Fibroblast of skin of left biceps (primary cell): ENCODE data around the gene CSH2.
"Not testable (repeated sequence)": the region's sequence is repeated elsewhere in the genome, so short reads cannot be mapped to it uniquely, and the experiment has no call there.

Experiments
- DNase-seq, 2 experiments: peaks; one replicate each; pipeline ENCODE4 v3.0.0-alpha.2; 2013; ENCODE audit warnings: low read depth in 2 of 2

The CSH2 gene

DNA sequence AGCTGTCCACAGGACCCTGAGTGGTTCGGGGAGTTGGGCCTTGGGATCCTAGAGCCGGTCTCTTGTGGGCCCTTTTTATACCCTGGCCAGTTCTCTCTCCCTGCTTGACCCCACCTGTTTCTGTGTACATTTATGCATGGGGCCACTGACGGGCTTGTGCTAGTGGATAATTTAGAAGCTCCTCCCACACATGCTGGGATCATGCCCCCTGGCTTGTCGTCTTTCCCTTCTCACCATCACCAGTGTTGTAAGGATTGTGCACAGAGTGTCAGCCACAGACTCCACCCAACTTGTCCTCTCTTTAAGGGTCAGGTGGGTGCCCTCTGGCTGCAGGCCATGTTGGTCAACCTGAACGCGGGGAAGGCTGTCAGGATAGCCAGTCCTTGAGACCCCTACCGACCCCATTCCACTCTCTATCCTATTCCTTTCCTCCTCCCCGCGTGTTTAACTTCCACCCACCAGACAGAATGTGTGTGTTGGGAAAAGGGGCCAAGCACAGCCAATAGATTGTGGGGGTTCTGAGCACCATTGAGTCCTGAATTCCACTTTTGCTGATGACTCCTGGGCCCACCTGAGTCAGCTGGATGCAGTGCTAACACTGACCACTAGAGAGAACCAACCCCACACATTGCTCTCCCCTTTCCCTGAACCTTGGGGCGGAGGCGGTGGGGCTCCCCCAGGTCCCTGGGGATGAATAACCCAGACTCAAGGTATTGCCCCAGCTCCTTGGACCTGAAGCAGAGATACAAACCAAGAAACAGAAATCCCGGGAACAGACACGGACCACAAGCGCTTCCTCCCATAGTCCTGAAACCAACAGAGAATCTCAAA, 23.3 kb upstream of the CSH2 start, which contains the start of gene CSH1:
Gene CSH1 (minus strand): TSS at position 51 of the 831 bp plus-strand sequence. CDS start 63 bp downstream, outside the sequence.
- DNase-seq: not testable (repeated sequence)

DNA sequence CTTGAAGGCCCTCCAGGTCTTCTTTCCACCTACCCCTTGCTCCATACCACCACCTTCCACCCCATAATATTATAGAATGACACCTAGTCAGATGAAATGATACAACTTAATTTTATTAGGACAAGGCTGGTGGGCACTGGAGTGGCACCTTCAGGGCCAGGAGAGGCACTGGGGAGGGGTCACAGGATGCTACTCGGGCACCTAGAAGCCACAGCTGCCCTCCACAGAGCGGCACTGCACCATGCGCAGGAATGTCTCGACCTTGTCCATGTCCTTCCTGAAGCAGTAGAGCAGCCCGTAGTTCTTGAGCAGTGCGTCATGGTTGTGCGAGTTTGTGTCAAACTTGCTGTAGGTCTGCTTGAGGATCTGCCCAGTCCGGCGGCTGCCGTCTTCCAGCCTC, 21.3 kb upstream of the CSH2 start:
- not testable (repeated sequence) for DNase-seq

DNA sequence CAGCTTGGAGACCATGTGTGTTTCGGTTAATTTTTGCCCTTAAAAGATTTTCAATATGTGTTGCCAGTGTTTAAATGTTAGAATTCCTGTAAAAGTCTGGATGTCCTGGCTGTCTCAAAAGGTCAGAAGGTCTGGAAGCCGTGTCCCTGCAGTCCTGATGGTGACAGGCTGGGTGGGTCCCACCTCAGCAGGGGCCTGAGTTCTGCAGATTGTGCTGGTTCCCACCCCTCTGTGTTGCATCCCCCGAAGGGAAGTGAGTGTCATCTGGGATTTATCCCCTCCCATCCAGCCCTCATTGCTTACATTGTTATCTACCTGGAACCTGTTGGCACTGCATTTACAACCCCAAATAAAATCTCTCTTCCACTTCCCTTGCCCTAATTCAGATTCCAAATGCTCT, 20.5 kb upstream of the CSH2 start:
- not testable (repeated sequence) for DNase-seq

DNA sequence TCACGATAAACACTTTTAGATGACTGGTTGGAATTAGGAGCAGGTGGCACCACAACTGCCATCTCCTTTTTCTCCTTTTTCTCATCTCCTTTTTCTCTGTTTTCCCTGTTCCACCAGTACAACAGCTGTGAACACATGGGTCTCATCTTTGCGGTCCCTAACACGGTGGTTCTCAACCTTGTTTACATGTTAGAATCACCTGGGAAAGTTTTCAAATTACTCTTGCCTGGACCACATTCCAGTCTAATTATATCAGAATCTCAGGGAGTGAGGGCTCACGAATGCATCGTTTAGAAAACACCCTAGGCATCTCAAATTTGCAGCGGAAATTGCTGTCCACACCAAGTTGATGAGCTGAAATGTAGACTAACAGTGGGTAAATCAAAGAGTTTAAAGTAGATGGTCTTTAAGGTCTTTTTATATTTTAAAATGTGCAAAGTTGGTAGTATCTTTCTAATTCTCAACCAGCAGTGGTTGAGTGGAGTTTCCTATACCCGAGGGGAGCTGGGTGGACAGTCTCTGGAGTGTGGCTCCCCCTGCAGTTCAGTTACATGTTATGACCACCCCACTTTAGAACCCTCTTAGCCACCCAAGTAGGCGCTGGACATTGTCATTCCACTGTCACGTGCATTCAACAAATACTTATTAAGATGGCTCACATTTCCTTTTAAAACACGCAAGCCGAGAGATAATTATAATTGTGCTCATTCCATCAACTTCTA, 19.0 kb upstream of the CSH2 start:
- not testable (repeated sequence) for DNase-seq

DNA sequence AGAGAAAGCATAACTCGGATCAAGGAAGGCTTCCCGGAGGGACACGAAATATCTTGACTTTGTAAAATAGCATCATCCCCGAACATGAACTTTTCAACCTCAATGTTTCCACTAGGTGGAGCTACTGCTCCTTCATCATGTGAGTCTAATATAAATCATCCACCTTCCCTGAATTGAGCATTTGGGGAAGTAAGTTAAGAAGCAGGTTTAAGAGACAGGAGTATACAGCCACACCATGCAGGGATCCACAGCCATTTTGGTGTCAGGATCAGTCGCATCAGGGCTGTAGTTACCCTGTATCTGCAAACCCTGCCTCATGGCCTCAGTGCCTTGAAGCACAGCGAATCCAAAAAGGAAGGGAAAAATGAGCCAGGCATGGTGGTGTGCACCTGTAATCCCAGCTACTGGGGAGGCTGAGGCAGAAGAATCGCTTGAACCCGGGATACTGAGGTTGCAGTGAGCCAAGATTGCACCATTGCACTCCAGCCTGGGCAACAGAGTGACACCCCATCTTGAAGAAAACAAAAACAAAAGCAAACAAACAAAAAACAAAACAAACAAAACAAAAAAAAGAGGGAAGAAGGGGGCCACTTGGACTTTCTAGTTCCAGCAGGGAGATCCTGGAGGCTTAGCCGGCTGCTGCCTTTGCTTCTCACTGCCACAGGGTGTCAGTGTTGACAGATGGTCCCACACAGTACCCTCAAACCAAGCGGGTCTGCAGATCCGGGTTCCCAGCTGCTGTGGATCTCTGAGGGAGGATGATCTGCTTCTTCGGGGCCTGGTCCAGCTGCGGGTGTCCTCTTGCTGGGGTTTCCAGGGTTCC, 15.8 kb upstream of the CSH2 start:
- not testable (repeated sequence) for DNase-seq

DNA sequence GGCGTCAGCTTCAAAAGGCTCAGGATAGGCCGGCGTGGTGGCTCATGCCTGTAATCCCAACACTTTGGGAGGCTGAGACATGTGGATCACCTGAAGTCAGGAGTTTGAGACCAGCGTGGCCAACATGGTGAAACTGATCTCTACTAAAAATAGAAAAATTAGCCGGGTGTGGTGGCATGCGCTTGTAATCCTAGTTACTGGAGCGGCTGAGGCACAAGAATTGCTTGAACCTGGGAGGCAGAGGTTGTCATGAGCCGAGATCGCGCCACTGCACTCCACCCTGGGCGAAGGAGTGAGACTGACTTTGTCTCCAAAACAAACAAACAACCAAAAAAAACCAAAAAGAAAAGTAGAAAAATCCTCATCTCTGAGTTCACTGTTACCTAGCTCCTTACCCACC, 11.6 kb upstream of the CSH2 start:
- not testable (repeated sequence) for DNase-seq

DNA sequence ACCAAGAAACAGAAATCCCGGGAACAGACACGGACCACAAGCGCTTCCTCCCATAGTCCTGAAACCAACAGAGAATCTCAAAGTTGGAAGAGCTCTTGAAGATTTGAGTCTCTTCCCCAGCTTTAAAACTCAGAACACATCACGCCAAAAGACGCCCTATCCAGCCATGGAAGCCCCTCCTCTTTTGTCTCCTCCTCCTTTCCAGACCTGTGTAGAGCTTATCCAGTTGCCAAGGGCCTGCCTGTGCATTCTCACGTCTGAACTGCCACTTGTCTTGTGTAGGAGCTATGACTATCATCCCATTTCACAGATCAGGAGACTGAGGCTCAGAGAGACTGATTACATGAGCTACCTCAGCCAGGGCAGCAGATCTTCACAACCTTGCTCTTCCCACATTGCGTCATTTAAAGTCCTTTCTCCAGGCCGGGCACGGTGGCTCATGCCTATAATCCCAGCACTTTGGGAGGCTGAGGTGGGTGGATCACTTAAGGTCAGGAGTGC, 9.2 kb upstream of the CSH2 start:
- not testable (repeated sequence) for DNase-seq

DNA sequence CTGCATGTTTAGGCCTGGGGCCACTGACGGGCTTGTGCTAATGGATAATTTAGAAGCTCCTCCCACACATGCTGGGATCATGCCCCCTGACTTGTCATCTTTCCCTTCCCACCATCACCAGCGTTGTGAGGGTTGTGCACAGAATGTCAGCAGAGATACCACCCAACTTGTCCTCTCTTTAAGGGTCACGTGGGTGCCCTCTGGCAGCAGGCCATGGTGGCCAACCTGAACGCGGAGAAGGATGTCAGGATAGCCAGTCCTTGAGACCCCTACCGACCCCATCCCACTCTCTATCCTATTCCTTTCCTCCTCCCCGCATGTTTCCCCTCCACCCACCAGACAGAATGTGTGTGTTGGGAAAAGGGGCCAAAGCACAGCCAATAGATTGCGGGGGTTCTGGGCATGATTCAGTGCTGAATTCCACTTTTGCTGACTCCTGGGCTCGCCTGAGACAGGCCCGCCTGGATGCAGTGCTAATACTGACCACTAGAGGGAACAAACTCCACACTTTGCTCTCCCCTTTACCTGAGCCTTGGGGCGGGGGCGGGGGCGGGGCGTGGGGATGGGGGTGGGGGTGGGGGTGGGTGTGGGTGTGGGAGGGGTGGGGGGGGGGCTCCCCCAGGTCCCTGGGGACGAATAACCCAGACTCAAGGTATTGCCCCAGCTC, 8.6 kb upstream of the CSH2 start, which contains the start of gene GH2:
Gene GH2 (minus strand): TSS at position 10 of the 667 bp plus-strand sequence. CDS start 143 bp downstream, outside the sequence.
- peak in 1 of 2 experiments; percentile 6 for DNase-seq

DNA sequence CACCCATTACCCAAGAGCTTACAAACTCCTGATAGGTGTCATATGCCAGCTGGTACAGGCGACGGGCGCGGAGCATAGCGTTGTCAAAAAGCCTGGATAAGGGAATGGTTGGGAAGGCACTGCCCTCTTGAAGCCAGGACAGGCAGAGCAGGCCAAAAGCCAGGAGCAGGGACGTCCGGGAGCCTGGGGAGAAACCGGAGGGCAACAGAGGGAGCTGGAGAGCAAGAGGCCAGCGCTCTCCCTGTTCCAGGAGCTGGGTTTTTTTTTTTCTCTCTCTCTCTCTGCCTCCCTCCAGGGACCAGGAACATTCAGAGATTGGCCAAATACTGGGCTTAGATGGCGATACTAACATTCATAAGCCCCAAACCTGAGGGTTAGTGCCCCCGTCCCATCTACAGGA, 7.9 kb upstream of the CSH2 start:
- not testable (repeated sequence) for DNase-seq

DNA sequence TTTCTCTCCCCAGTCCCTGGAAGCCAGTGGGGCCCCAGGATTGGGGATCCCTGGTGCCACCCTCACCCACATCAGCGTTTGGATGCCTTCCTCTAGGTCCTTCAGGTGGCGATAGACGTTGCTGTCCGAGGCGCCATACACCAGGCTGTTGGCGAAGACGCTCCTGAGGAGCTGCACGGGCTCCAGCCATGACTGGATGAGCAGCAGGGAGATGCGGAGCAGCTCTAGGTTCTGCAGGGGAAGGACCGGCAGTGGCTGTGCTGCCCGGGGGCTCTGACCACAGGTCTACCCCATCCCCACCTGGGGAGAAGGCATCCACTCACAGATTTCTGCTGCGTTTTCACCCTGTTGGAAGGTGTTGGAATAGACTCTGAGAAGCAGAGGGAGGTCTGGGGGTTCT, 7.2 kb upstream of the CSH2 start:
- DNase-seq: no peak

DNA sequence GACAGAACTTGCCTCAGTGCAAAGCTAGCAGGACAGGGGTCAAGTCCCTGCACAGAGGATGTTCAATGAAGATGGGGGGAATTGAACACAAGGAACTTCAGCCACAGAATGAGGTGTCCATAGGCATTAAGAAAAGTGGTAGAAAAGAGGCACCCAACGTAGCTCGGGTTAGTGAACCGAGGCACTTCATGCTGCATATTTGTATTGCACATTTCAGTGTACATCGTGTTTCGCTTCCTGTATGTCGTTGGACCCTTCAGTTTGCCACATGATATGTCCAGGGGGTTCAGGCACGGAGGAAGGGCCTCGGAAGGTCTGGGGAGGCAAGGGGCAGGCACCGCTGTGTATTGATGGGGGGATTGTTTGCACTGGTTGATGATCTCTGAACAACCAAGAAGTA, 4.9 kb upstream of the CSH2 start:
- not testable (repeated sequence) for DNase-seq

DNA sequence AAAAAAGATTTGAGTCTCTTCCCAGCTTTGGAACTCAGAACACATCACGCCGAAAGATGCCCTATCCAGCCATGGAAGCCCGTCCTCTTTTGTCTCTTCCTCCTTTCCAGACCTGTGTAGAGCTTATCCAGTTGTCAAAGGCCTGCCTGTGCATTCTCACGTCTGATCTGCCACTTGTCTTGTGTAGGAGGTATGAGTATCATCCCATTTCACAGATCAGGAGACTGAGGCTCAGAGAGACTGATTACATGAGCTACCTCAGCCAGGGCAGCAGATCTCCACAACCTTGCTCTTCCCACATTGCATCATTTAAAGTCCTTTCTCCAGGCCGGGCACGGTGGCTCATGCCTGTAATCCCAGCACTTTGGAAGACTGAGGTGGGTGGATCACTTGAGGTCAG, 1.2 kb upstream of the CSH2 start:
- DNase-seq: not testable (repeated sequence)

DNA sequence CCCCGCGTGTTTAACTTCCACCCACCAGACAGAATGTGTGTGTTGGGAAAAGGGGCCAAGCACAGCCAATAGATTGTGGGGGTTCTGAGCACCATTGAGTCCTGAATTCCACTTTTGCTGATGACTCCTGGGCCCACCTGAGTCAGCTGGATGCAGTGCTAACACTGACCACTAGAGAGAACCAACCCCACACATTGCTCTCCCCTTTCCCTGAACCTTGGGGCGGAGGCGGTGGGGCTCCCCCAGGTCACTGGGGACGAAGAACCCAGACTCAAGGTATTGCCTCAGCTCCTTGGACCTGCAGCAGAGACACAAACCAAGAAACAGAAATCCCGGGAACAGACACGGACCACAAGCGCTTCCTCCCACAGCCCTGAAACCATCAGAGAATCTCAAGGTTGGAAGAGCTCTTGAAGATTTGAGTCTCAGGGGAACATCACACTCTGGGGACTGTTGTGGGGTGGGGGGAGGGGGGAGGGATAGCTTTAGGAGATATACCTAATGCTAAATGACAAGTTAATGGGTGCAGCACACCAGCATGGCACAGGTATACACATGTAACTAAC, 667 bp upstream of the CSH2 start:
- not testable (repeated sequence) for DNase-seq

DNA sequence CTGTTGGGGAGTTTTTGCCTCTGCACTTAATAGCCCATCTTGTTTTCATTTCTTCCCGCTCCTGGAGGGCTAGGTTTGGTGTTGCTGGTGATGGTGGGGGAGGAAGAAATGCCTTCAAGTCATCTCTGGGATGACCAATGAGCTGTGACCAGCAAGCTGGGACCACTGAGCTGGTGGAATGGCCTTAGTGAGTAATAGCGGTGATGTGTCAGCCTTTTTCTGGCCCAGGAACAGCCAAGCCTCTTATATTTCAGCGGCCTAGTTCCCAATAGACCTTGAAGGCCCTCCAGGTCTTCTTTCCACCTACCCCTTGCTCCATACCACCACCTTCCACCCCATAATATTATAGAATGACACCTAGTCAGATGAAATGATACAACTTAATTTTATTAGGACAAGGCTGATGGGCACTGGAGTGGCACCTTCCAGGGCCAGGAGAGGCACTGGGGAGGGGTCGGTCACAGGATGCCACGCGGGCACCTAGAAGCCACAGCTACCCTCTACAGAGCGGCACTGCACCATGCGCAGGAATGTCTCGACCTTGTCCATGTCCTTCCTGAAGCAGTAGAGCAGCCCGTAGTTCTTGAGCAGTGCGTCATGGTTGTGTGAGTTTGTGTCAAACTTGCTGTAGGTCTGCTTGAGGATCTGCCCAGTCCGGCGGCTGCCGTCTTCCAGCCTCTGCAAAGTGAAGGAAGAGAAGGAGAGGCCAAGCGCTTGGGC, 1.7 kb downstream of the CSH2 start:
- DNase-seq: not testable (repeated sequence)

DNA sequence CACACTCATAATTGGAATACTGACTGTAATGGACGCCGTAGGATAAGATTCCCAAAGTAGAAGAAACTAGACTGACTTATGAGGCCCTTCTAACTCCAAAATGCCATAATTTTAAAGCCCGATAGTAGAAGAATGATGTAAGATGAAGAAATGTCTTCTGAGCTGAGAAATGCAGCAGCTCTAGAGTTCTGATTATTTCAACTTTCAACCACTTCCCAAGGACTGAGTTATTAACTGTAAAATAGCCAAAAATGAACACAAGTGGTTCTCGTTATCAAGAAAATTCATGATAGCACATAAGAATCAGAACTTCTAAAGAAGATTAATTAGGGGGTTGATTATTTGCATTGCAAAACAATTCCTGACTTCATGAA, 3.2 kb downstream of the CSH2 start:
- peak; percentile 25 to 27 for DNase-seq

DNA sequence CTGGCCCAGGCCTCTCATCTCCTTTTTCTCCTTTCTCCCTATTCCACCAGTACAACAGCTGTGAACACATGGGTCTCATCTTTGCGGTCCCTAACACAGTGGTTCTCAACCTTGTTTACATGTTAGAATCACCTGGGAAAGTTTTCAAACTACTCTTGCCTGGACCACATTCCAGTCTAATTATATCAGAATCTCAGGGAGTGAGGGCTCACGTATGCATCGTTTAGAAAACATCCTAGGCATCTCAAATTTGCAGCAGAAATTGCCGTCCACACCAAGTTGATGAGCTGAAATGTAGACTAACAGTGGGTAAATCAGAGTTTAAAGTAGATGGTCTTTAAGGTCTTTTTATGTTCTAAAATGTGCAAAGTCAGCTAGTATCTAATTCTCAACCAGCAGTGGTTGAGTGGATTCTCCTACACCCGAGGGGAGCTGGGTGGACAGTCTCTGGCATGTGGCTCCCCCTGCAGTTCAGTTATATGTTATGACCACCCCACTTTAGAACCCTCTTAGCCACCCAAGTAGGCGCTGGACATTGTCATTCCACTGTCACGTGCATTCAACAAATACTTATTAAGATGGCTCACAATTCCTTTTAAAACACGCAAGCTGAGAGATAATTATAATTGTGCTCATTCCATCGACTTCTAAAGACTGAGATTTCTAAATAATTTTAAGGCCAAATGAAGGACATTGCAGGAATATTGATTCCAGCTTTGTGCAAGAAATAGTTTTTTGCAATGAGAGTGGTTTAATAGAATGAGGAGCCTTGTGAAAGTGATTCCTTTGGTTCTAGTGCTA, 3.8 kb downstream of the CSH2 start:
- peak in 1 of 2 experiments; percentile 14 for DNase-seq

DNA sequence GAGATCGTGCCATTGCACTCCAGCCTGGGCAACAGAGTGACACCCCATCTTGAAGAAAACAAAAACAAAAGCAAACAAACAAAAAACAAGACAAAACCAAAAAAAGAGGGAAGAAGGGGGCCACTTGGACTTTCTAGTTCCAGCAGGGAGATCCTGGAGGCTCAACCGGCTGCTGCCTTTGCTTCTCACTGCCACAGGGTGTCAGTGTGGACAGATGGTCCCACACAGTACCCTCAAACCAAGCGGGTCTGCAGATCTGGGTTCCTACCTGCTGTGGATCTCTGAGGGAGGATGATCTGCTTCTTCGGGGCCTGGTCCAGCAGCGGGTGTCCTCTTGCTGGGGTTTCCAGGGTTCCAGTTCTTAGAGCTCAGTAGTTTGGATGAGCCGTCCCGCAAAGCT, 6.9 kb downstream of the CSH2 start:
- DNase-seq: not testable (repeated sequence)

DNA sequence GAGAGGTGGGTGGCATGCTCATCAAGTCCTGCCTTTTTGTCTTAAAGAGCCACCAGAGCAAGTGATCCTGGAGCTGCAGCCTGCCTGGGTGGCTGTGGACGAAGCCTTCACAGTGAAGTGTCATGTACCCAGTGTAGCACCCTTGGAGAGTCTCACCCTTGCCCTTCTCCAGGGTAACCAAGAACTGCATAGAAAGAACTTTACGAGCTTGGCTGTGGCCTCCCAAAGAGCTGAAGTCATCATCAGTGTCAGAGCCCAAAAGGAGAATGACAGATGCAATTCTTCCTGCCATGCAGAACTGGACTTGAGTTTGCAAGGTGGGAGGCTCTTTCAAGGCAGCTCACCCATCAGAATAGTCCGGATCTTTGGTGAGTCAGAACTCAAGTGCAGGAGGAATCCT, 14.2 kb downstream of the CSH2 start:
- no peak for DNase-seq

DNA sequence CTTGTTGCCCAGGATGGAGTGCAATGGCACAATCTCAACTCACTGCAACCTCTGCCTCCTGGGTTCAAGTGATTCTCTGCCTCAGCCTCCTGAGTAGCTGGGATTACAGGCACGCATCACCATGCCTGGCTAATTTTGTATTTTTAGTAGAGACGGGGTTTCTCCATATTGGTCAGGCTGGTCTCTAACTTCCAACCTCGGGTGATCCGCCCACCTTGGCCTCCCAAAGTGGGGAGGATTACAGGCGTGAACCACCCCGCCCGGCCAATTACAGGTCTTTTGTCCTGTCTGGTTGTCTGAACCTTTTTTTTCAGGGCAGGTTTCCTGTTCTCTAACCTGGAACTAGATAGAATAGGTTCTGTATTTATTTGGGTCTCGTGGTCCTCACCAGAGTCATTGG, 17.1 kb downstream of the CSH2 start:
- not testable (repeated sequence) for DNase-seq
